Subcutaneous adipose tissue (tissue), 4 donors: ENCODE data around the gene PLCB2. TPM values are rescaled to one million over a fixed set of nuclear protein-coding genes. Genes with fewer than 3 reads are reported as not detected.

Experiments used
- total RNA-seq, 4 donors: library from RNA; depleted of rRNA; stranded (reverse); fragments of >200 nt; gene quantifications; one replicate each; pipeline ENCODE4 v1.1.0, GENCODE V29; 2016
- TF ChIP-seq, protein P1 (sequence below): fragments of 450-650 bp; IDR thresholded peaks from one replicate; pipeline ENCODE4 v1.5.1; 2016; ENCODE audit warnings: low read depth, mild to moderate bottlenecking, control low read depth, antibody characterized with exemption, moderate library complexity

Gene PLCB2
- total RNA-seq, 4 donors from 2014 or later: 13.8 to 69.7 (median 20.2) TPM

DNA sequence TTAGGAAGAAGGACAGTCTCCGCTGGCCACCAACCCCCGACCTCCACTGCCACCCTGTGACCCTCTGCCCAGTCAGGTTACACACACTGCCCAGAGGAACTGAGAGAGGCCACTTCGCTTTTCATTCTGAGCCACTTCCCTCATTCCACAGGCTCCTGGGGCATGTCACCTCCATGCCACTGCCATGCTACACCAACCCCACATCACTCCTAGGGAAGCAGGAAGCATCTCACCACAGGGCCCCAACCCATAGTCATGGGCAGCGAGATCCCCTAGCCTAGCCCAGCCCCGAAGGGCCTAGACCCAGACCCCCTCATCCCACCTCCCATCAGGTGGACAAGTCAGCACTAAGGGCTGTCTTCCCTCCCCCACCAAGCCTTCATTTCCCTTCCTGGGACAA lies 1.4 kb downstream of the PLCB2 start:
- TF ChIP-seq, protein P1, sequence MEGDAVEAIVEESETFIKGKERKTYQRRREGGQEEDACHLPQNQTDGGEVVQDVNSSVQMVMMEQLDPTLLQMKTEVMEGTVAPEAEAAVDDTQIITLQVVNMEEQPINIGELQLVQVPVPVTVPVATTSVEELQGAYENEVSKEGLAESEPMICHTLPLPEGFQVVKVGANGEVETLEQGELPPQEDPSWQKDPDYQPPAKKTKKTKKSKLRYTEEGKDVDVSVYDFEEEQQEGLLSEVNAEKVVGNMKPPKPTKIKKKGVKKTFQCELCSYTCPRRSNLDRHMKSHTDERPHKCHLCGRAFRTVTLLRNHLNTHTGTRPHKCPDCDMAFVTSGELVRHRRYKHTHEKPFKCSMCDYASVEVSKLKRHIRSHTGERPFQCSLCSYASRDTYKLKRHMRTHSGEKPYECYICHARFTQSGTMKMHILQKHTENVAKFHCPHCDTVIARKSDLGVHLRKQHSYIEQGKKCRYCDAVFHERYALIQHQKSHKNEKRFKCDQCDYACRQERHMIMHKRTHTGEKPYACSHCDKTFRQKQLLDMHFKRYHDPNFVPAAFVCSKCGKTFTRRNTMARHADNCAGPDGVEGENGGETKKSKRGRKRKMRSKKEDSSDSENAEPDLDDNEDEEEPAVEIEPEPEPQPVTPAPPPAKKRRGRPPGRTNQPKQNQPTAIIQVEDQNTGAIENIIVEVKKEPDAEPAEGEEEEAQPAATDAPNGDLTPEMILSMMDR: no peak

DNA sequence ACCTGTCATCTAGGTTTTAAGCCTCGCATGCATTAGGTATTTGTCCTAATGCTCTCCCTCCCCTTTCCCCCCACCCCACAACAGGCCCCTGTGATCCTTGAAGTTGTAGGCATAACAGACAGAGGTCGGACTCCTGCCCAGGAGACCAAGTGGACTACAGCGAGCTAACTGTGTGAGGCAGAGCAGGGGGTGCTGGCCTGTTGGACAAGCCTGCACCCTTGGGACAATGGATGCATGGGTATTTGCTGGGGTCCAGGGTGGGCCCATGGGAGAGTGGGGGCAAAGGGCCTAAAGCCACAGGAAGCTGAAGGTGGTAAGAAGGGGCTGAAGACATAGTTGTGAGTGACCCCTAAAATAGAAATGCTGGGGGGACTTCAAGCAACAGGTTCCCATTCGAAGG lies 2.5 kb downstream of the PLCB2 start:
- TF ChIP-seq, protein P1: no peak

DNA sequence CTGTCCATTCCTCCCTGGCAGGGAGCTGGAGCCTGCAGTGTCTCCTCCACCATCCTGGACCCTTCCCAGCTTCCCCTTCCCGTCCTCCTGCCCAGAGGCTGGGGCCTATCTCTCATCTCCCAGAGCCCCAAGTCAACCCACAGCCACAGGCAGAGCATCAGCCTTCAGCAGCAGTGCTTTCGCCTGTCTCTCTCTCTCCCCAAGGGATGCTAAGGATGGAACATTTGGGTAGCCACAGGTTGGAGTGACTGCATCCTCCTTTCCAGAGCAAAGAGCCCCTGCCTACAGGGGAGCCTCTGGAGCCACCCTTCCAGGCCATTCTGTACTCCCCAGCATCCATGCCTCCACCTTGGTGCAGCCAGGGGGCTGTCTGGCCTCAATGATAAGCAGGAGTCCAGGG lies 4.2 kb downstream of the PLCB2 start:
- TF ChIP-seq, protein P1: no peak

DNA sequence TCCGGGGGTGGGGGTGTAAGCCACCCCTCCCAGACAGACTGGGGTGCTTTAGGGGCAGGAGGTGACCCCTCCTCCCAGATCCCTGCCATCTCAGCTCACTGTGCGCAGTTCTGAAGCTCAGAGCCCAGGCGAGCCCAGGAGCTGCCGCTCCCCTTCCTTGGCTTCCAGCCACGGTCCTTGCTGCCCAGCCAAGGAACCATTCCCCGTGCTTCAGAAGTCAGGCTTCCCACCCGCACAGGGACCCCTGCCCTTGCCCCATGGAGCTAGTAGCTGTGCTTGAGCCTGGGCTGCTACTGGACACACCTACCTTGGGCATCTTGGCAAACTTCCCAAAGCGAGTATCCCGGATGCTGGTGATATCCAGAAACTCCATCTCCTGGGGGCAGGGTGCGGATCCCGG lies 4.8 kb downstream of the PLCB2 start:
- TF ChIP-seq, protein P1: no peak

DNA sequence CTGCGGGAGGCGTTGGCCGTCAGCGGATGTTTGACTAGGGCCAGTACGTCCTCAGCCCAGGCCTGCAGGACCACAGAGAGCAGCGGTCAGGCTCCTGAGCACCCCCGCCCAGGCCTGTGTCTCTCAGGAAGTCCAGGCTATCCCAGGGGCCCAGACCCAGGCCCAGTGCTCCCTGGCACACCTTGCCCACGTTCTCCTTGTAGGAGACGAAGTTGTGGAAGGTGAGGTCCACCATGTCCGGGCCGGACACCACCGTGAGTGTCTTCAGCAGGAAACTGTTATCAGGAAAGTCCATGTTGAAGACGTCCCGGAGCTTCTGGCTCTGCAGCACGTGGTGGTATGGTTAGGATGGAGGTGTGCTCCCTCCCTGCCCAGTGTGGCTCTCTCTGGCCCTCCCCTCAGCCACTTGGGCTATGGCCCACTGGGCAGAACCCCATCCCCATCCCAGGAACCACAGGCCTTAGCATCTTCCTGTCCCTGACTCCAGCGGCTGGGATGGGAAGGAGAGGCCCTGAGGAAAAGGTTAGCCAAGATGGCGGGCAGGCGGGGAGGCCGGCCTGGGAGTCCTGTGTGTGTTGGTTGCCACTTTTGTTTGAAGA lies 5.3 kb downstream of the PLCB2 start:
- TF ChIP-seq, protein P1: no peak

DNA sequence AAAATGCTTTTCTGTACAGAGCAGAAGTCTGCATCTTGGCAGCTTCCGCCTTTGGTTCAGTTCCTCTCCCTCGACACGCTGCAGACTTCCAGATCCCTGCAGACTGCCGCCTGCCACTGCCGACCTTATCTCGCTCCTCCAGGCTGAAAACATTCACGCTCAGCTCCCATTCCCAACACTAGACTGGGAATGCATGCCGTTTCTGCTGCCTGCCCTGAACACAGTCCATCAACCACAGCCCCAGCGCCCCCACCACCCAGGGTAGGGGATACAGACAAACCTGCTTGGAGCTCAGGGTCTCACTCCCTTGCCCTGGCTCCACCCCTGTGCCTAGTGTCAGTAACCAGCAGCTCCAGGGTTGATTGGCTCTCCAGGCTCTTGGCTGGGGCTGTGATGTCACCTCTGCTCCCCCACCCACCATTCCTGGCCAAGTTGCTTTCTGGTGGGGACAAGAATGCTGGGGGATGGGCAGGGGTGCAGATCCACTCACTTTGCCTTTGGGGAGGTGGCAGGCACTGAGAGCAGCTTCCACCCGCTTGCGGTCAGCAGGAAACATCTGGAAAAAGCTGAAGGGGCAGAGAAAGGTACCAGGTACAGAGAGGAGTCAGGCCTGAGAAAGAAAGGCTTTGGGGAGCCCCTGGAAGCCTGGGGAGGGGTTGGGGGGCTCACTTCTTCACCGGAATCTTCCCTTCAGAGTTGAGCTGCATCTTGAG lies 6.1 kb downstream of the PLCB2 start:
- TF ChIP-seq, protein P1: no peak

DNA sequence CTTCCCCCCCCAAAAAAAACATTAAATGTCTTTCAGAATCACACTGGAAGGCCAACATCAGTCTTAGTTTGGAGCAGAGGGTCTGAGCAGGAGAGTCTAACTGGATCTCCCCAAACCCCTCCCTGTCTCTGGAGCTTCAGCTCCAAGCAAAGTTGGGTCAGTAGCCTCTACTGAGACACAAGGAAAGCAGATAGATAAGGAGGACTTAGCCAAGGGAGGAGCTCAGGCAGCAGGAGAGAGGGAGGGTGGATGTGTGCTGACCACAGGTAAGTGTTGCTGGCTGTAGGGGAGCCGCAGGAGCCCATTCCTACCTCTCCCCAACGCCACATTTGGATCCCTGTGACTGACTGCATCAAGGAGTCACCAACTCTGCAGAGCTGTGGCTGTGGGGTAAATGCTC lies 7.0 kb downstream of the PLCB2 start:
- TF ChIP-seq, protein P1: no peak
